ENCODE data around the gene GLCE.

GLCE gene

DNA sequence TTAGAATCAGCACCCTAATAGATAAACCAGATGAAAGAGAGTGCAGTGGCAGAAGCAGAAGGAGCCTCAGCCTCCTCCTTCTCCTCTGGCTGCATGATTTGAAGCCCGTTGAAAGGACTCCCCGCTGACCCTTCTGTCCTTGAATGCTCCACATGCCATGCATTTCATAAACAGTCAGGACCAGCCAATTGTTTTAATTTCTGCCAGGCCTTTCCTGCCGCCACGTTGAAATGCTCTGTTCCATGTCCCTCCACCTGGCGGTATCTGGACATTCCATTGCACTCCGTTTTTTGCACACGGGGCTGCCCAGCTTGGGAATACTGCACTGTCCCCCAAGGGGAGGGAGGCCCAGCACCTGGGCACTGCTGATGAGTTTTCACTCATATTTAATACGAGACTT lies 35.2 kb upstream of the GLCE start:
- Histone ChIP-seq H3K27me3 (ENCODE audit: control insufficient read depth, insufficient read depth, low read length) (peaks cover 32% of the 10 kb centered on the region), H3K36me3 (ENCODE audit: control insufficient read depth, insufficient read depth, low read length) (no peaks in the 10 kb centered on the region), H3K9ac (ENCODE audit: low read length) (no peak overlapping the region), H3K9me3 (ENCODE audit: control insufficient read depth, insufficient read depth, low read depth, low read length) (no peaks in the 10 kb centered on the region), H3K27ac (ENCODE audit: low read depth, low read length) (no peak overlapping the region), H3K4me3 (ENCODE audit: low read depth, low read length) (no peak overlapping the region), H3K4me1 (ENCODE audit: control insufficient read depth, insufficient read depth, low read length) (peaks cover 9% of the 10 kb centered on the region)

DNA sequence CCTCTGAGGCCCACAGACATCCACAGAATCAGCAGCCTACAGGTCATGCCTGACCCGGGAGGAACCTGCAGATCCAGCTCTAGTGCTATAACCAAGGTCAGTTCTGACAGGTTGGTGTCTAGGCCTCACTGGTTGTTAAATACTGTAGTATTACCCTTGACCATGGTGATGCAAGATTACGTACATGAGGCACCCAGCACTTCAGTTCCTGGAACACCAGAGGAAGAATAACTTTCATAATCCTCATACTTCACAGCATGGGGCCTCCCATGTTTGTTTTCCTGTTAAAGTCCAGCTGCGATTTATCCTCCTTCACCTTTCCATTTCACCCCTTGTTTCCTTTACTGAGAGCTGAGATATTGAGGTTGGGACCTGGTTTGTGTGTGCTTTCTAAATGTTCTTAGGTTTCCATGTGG lies 34.4 kb upstream of the GLCE start:
- no peak overlapping the region for H3K4me3 ChIP-seq (ENCODE audit: low read depth, low read length)
- no peak overlapping the region for H3K27ac ChIP-seq (ENCODE audit: low read depth, low read length)
- peaks cover 25% of the 10 kb centered on the region for H3K27me3 ChIP-seq (ENCODE audit: control insufficient read depth, insufficient read depth, low read length)
- no peaks in the 10 kb centered on the region for H3K9me3 ChIP-seq (ENCODE audit: control insufficient read depth, insufficient read depth, low read depth, low read length)
- H3K4me1 ChIP-seq (ENCODE audit: control insufficient read depth, insufficient read depth, low read length), result peaks cover under 1% of the 10 kb centered on the region; the same call in 1 of the 2 replicates
- H3K9ac ChIP-seq (ENCODE audit: low read length), result no peak overlapping the region
- H3K36me3 ChIP-seq (ENCODE audit: control insufficient read depth, insufficient read depth, low read length), result no peaks in the 10 kb centered on the region

DNA sequence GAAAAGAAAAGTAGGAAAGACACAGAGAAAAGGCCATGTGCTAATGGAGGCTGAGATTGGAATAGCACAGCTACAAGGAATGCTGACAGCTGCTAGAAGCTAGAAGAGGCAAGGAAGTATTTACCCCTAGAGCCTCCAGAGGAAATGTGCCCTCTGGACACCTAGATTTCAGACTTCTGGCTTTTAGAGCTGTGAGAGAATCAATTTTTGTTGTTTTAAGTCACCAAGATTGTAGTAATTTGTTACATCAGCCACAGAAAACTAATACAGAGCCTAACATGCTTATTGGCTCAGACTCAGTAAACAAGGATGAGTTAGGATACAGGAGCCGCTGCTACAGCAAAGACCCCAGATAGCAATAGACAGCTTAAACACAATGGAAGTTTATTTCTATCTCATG lies 33.1 kb upstream of the GLCE start:
- H3K4me3 ChIP-seq (ENCODE audit: low read depth, low read length), result no peak overlapping the region
- no peaks in the 10 kb centered on the region for H3K9me3 ChIP-seq (ENCODE audit: control insufficient read depth, insufficient read depth, low read depth, low read length)
- H3K27ac ChIP-seq (ENCODE audit: low read depth, low read length), result no peak overlapping the region
- H3K4me1 ChIP-seq (ENCODE audit: control insufficient read depth, insufficient read depth, low read length), result no peaks in the 10 kb centered on the region; the same call in 1 of the 2 replicates
- no peak overlapping the region for H3K9ac ChIP-seq (ENCODE audit: low read length)
- peaks cover 13% of the 10 kb centered on the region; the same call in 1 of the 2 replicates for H3K27me3 ChIP-seq (ENCODE audit: control insufficient read depth, insufficient read depth, low read length)
- H3K36me3 ChIP-seq (ENCODE audit: control insufficient read depth, insufficient read depth, low read length), result no peaks in the 10 kb centered on the region

GRCh38 chr15:69128667-69129311 lies 31.6 kb upstream of the GLCE start:
- H3K9ac ChIP-seq (ENCODE audit: low read length), result no peak overlapping the region
- peaks cover 11% of the 10 kb centered on the region; the same call in 1 of the 2 replicates for H3K27me3 ChIP-seq (ENCODE audit: control insufficient read depth, insufficient read depth, low read length)
- H3K36me3 ChIP-seq (ENCODE audit: control insufficient read depth, insufficient read depth, low read length), result no peaks in the 10 kb centered on the region
- H3K4me1 ChIP-seq (ENCODE audit: control insufficient read depth, insufficient read depth, low read length), result no peaks in the 10 kb centered on the region; the same call in 1 of the 2 replicates
- H3K9me3 ChIP-seq (ENCODE audit: control insufficient read depth, insufficient read depth, low read depth, low read length), result no peaks in the 10 kb centered on the region
- no peak overlapping the region for H3K27ac ChIP-seq (ENCODE audit: low read depth, low read length)
- H3K4me3 ChIP-seq (ENCODE audit: low read depth, low read length), result no peak overlapping the region

DNA sequence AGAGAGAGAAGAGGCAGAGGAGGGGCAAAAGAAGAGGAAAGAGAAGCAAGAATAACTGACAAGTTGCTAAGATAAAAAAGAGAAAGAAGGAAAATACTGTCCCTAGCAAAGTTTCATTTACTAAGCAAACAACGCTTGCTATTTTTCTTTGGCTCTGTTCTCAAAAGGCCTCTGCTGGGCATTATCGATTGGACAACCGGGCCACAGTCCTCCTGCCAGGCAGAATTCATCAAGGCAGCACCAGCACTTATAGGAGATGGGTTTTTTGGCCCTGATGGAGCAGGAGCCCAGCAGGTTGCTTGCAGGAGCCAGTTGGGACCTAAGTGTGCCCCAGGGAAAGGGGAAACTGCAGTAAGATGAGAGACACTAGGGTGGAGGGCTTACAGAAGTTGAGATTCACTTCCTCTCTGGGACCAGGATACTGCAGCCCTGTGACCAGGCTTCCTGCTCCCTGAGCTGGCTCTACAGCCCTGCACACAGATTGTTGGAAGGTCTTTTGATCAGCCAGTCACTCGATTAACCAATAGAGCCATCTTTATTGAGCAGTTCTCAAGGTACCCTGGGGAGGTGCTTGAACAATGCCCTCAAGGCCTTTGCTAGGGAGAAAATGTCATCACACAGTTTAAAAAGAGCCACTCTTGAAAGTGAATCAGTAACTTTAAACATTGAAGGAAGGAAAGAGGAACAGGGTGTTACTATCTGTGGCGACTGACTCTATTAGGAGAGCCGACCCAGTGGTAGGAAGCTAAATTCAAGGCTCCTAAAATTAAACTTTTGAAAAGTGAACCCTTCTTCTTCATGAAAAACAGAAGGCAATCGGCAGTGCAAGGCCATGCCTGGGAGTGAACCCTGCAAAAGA lies 28.8 kb upstream of the GLCE start:
- Histone ChIP-seq H3K4me3 (ENCODE audit: low read depth, low read length) (no peak overlapping the region), H3K36me3 (ENCODE audit: control insufficient read depth, insufficient read depth, low read length) (no peaks in the 10 kb centered on the region), H3K4me1 (ENCODE audit: control insufficient read depth, insufficient read depth, low read length) (peaks cover 2% of the 10 kb centered on the region; the same call in 1 of the 2 replicates), H3K27me3 (ENCODE audit: control insufficient read depth, insufficient read depth, low read length) (peaks cover 6% of the 10 kb centered on the region; the same call in 1 of the 2 replicates), H3K9me3 (ENCODE audit: control insufficient read depth, insufficient read depth, low read depth, low read length) (no peaks in the 10 kb centered on the region), H3K27ac (ENCODE audit: low read depth, low read length) (no peak overlapping the region), H3K9ac (ENCODE audit: low read length) (no peak overlapping the region)

DNA sequence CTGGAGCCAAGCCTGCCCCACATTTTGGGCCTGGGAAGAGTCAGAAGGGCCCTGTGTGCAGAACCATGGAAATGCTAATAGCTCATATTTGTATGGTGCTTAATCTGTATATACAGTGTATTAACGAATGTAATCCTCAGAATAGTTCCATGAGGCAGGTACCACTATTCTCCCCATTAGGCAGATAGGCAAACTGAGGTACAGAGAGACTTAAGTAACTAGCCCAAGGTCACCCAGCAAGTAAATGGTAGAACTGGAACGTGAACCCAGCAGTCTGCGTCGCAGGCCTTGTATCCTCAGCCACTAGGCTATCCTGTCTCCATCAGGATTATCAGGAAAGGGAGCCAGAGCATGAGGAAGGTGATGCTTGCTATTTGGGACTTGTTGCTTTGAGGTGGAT lies 28.0 kb upstream of the GLCE start:
- Histone ChIP-seq H3K9me3 (ENCODE audit: control insufficient read depth, insufficient read depth, low read depth, low read length) (no peaks in the 10 kb centered on the region), H3K4me1 (ENCODE audit: control insufficient read depth, insufficient read depth, low read length) (peaks cover 2% of the 10 kb centered on the region; the same call in 1 of the 2 replicates)

GRCh38 chr15:69132977-69133861 lies 27.2 kb upstream of the GLCE start:
- Histone ChIP-seq H3K4me3 (ENCODE audit: low read depth, low read length) (no peak overlapping the region), H3K27me3 (ENCODE audit: control insufficient read depth, insufficient read depth, low read length) (peaks cover 6% of the 10 kb centered on the region; the same call in 1 of the 2 replicates), H3K27ac (ENCODE audit: low read depth, low read length) (no peak overlapping the region), H3K36me3 (ENCODE audit: control insufficient read depth, insufficient read depth, low read length) (no peaks in the 10 kb centered on the region), H3K4me1 (ENCODE audit: control insufficient read depth, insufficient read depth, low read length) (peaks cover 2% of the 10 kb centered on the region; the same call in 1 of the 2 replicates), H3K9ac (ENCODE audit: low read length) (no peak overlapping the region), H3K9me3 (ENCODE audit: control insufficient read depth, insufficient read depth, low read depth, low read length) (no peaks in the 10 kb centered on the region)

More for the DNA sequence above, 28.0 kb upstream of the GLCE start:
- H3K36me3 ChIP-seq (ENCODE audit: control insufficient read depth, insufficient read depth, low read length), result no peaks in the 10 kb centered on the region
- H3K4me3 ChIP-seq (ENCODE audit: low read depth, low read length), result no peak overlapping the region
- H3K27me3 ChIP-seq (ENCODE audit: control insufficient read depth, insufficient read depth, low read length), result peaks cover 6% of the 10 kb centered on the region; the same call in 1 of the 2 replicates
- H3K27ac ChIP-seq (ENCODE audit: low read depth, low read length), result no peak overlapping the region
- no peak overlapping the region for H3K9ac ChIP-seq (ENCODE audit: low read length)

- H3K36me3 ChIP-seq (ENCODE audit: control insufficient read depth, insufficient read depth, low read length), result no peaks in the 10 kb centered on the region
- peaks cover 6% of the 10 kb centered on the region; the same call in 1 of the 2 replicates for H3K27me3 ChIP-seq (ENCODE audit: control insufficient read depth, insufficient read depth, low read length)
- H3K27ac ChIP-seq (ENCODE audit: low read depth, low read length), result no peak overlapping the region
- H3K9me3 ChIP-seq (ENCODE audit: control insufficient read depth, insufficient read depth, low read depth, low read length), result no peaks in the 10 kb centered on the region
- H3K4me1 ChIP-seq (ENCODE audit: control insufficient read depth, insufficient read depth, low read length), result 0 out of 2 replicates have a peak, but pooled peaks cover 2% of the 10 kb centered on the region
- no peak overlapping the region for H3K9ac ChIP-seq (ENCODE audit: low read length)
- no peak overlapping the region for H3K4me3 ChIP-seq (ENCODE audit: low read depth, low read length)
Measured at GRCh38 chr15:69133862-69134519, 26.4 kb upstream of the GLCE start.

DNA sequence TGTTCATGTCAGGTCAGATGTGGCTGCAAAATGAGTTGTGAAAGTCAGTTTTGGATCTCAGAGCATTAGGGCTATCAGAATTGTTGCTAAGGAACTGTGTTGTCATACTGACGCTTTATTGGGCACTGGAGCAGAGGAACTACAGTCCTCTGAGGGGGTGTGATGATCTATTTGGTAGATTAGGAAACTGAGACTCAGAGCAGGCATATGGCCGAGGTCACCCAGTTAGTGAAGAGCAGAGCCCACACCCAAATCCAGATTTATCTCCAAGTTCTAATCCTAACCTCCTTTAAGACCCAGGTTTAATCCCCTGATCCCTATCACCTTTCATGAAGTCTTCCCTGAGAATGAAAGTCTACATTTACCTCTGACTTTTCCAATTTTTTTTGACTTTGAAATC lies 25.6 kb upstream of the GLCE start:
- no peak overlapping the region for H3K27ac ChIP-seq (ENCODE audit: low read depth, low read length)
- H3K9ac ChIP-seq (ENCODE audit: low read length), result no peak overlapping the region
- no peaks in the 10 kb centered on the region for H3K9me3 ChIP-seq (ENCODE audit: control insufficient read depth, insufficient read depth, low read depth, low read length)
- peaks cover 4% of the 10 kb centered on the region; the same call in 1 of the 2 replicates for H3K27me3 ChIP-seq (ENCODE audit: control insufficient read depth, insufficient read depth, low read length)
- H3K36me3 ChIP-seq (ENCODE audit: control insufficient read depth, insufficient read depth, low read length), result no peaks in the 10 kb centered on the region
- 0 out of 2 replicates have a peak, but pooled peaks cover 2% of the 10 kb centered on the region for H3K4me1 ChIP-seq (ENCODE audit: control insufficient read depth, insufficient read depth, low read length)
- H3K4me3 ChIP-seq (ENCODE audit: low read depth, low read length), result no peak overlapping the region

DNA sequence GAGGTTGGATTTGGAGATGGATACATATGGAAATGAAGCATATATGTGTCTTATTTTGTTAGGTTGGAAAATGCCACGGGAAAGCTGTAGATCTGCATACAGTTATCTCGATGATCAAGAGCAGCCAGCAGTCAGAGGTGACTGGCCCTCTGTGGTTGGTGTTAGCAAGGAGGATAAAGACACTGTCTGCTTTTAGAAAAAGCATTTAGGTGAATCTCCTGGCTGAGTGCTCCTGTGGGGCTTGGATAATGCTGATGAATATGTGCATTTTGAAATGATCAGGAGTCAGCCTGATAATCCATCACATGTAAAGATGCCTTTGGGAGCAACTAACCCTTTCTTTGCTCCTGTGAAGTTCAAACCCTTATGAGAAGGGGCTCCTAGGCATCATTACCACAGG lies 24.9 kb upstream of the GLCE start:
- peaks cover 4% of the 10 kb centered on the region; the same call in 1 of the 2 replicates for H3K27me3 ChIP-seq (ENCODE audit: control insufficient read depth, insufficient read depth, low read length)
- H3K36me3 ChIP-seq (ENCODE audit: control insufficient read depth, insufficient read depth, low read length), result no peaks in the 10 kb centered on the region
- H3K27ac ChIP-seq (ENCODE audit: low read depth, low read length), result no peak overlapping the region
- no peak overlapping the region for H3K9ac ChIP-seq (ENCODE audit: low read length)
- H3K4me1 ChIP-seq (ENCODE audit: control insufficient read depth, insufficient read depth, low read length), result 0 out of 2 replicates have a peak, but pooled peaks cover 2% of the 10 kb centered on the region
- no peak overlapping the region for H3K4me3 ChIP-seq (ENCODE audit: low read depth, low read length)
- no peaks in the 10 kb centered on the region for H3K9me3 ChIP-seq (ENCODE audit: control insufficient read depth, insufficient read depth, low read depth, low read length)
